Adrenal gland (tissue), 5 donors: ENCODE measurements around the gene QKI.

ENCODE experiments used
- CTCF ChIP-seq, 6 experiments: fragments of 450-650 bp in 4 of 6; fragments of 200-600 bp in 2 of 6; sonication (generic) in 1 of 6; IDR thresholded peaks; 1 replicate in 5 of 6; 2 replicates in 1 of 6; pipeline versions ENCODE4 v1.5.1 to v1.8.0; 2016 to 2021; ENCODE audit warnings: antibody characterized with exemption in 6 of 6, mild to moderate bottlenecking in 2 of 6, moderate library complexity in 1 of 6
- POLR2A ChIP-seq, 2 donors: fragments of 450-650 bp; IDR thresholded peaks; one replicate each; pipeline ENCODE4 v1.6.1; 2017; ENCODE audit warnings: antibody characterized with exemption in 2 of 2, mild to moderate bottlenecking in 2 of 2, moderate library complexity in 1 of 2
- donor health status: DM: no; HTN: no; CAD: no.

- TF ChIP-seq POLR2A (IDR thresholded peaks at IDR 0.05) (no peak), CTCF (IDR thresholded peaks at IDR 0.05) (no peak)
These were observed 8.2 kb upstream of the QKI start for GRCh38 chr6:163406366-163406765.
